Fibroblast of pulmonary artery (primary cell): ENCODE measurements around the gene ABCG2.

Source experiments
- DNase-seq: peaks from one replicate; pipeline ENCODE4 v3.0.0-alpha.2; 2010; ENCODE audit warnings: low read depth
- H3K4me3 ChIP-seq: replicated peaks from 2 replicates; pipeline ENCODE4 v1.5.1; 2011; ENCODE audit warnings: low read depth, mild to moderate bottlenecking, control low read depth, low read length, moderate library complexity
- CTCF ChIP-seq: IDR thresholded peaks from 2 replicates; pipeline ENCODE4 v1.5.1; 2011; ENCODE audit warnings: mild to moderate bottlenecking, control low read depth, low read length, inconsistent platforms; ENCODE audit errors: missing control alignments

Gene ABCG2

DNA sequence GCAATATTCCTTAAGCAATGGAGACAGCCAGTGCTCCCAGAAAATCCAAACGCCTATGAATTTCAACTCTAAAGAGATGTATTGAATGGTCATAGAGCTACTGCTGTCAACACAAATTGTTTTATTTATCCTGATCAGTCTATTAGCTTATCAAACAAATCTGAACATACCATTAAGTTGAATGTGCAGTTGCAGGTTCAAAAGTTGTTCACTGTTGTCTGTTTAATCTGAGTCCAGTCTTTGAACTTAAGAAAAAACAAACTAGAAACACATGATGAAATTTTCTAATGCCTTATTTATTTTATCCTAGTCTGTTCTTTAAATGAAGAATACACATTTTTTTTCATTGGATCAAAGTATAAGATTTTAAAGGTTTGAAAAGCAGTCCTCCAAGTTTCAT lies 77.8 kb downstream of the ABCG2 start:
- no peak overlapping the region for H3K4me3 ChIP-seq
- no peak for TF ChIP-seq CTCF
- DNase-seq = no peak

GRCh38 chr4:88078579-88078978 lies 79.9 kb downstream of the ABCG2 start:
- no peak for TF ChIP-seq CTCF
- no peak overlapping the region for H3K4me3 ChIP-seq
- DNase-seq = no peak

- H3K4me3 ChIP-seq = no peak overlapping the region
- DNase-seq = no peak
- TF ChIP-seq CTCF = no peak
Observed at GRCh38 chr4:88077911-88078524, 80.4 kb downstream of the ABCG2 start.

- DNase-seq = no peak
- no peak for TF ChIP-seq CTCF
Observed at GRCh38 chr4:88075336-88075735, 83.1 kb downstream of the ABCG2 start.

DNA sequence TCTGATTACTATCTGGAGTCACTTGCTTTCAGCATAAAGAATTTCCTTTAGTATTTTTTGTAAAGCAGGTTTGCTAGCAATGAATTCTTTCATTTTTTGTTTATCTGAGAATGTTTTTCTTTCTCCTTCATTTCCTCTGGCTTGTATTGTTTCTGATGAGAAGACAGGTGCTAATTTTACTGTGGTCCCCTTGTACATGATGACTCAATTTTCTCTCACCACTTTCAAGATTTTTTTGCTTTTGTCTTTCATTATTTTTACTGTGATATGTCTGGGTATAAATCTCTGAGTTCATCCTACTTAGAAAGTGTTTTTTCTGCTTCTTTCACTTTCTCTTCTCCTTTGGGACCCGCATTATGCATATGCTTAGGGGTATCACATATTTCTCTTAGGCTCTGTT lies 88.4 kb downstream of the ABCG2 start:
- DNase-seq = no peak

More at GRCh38 chr4:88075336-88075735, 83.1 kb downstream of the ABCG2 start:
- no peak overlapping the region for H3K4me3 ChIP-seq

GRCh38 chr4:88064410-88064809 lies 94.0 kb downstream of the ABCG2 start:
- no peak for TF ChIP-seq CTCF
- DNase-seq = no peak

More for the DNA sequence above, 88.4 kb downstream of the ABCG2 start:
- TF ChIP-seq CTCF = no peak
- H3K4me3 ChIP-seq = no peak overlapping the region

DNA sequence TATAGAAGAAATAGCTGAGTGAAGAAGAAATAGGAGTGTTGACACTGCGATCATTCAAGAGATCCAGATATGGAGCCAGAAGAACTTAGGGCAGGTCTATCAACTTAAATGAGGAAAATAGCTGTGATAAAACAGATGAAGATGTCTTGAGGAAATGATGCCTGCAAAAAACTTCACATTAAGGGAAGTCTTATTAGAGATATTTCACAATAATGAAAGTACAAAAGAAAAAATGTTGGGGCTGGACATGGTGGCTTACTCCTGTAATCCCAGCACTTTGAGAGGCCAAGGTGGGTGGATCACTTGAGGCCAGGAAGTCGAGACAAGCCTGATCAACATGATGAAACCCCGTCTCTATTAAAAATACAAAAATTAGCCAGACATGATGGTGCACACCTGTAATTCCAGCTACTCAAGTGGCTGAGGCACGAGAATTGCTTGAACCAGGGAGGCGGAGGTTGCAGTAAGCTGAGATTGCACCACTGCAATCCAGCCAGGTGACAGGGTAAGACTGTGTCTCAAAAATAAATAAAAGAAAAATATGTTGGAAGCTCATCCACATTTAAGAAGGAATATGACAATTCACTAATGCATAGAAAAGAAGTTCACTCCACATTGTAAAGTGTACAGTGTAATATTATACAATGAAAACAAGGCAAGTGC lies 94.7 kb downstream of the ABCG2 start:
- no peak for TF ChIP-seq CTCF
- no peak for DNase-seq

More at GRCh38 chr4:88064410-88064809, 94.0 kb downstream of the ABCG2 start:
- H3K4me3 ChIP-seq = no peak overlapping the region

More for the DNA sequence above, 94.7 kb downstream of the ABCG2 start:
- no peak overlapping the region for H3K4me3 ChIP-seq
